Hematopoietic multipotent progenitor cell (in vitro differentiated cells): Measurements from ENCODE around the gene XIRP2. TPM values are rescaled to one million over a fixed set of nuclear protein-coding genes. Genes with fewer than 3 reads are reported as not detected.
"Not testable (repeated sequence)": the region's sequence is repeated elsewhere in the genome, so short reads cannot be mapped to it uniquely, and the experiment has no call there.

Source experiments
- DNase-seq, 3 donors: peaks; one replicate each; pipeline ENCODE4 v3.0.0-alpha.2; 2011 to 2015; ENCODE audit warnings: low read depth in 2 of 3, low spot score in 2 of 3
- total RNA-seq: library from RNA; depleted of rRNA; stranded (reverse); fragments of >200 nt; gene quantifications from one replicate; pipeline ENCODE4 v1.2.3, GENCODE V29; 2012

XIRP2 gene
- total RNA-seq, 1 donor = 0.27 TPM

GRCh38 chr2:167028503-167028902 is 140.2 kb downstream of the XIRP2 start:
- no peak for DNase-seq

- DNase-seq = not testable (repeated sequence)
Measured at GRCh38 chr2:167034976-167035375, 146.7 kb downstream of the XIRP2 start.

DNA sequence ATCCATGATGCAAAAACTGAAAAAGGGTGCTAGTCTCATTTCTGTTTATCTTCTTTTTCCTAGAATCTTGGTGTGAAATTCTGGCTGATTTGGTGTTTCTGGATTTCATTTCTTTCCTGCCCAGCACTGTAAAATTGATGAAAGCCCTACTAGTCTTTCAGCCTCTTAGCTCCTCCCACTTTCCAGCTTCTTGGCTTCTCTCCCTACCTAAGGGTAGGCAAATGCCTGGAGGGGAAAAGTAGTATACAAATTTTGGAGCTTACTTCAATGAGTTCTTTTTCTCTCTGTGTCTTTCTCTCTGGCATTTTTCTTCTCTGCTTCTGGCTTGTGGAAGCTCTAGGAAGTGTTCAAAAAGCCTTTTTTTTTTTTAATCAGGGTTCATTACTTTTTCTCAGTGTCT is 160.5 kb downstream of the XIRP2 start:
- no peak for DNase-seq

DNA sequence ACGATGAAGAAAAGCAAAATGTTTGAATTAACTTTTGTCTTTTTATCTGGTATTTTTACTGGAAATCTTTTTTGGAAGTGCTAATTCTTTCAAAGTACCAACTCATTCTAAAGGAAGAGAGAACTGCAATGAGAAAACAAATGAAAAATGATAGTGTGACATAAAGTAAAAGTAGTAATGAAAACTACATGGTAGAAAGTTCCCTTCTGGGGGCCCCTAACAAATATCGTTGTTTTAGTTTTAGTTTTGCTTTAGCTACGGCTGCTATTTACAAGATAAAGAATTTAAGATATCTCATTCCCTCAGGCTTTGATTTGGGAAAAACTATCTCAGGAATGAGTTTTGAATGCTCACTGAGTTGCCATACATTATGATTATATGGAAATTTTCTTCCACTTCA is 161.4 kb downstream of the XIRP2 start:
- DNase-seq = no peak

DNA sequence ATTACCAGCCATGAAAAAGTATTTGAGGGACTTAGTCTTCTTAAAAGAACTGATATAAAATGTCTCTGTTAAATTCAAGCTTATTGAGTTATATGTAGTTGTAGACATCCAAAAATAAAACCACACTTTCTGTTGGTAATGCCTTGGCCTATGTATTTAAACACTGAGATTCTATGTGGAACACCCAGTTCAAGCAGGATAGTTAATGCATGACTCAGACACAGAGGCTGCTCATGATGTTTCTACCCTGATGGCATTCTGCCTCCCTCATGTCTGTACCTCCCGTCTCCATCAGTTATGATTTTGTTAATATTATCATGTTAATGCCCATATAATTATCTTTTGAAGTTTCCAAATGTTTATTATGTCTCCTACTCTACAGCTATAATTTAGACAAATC is 164.5 kb downstream of the XIRP2 start:
- no peak for DNase-seq

- no peak for DNase-seq
Measured at GRCh38 chr2:167054881-167055280, 166.6 kb downstream of the XIRP2 start.

- DNase-seq = no peak
Measured at GRCh38 chr2:167057446-167057845, 169.2 kb downstream of the XIRP2 start.

DNA sequence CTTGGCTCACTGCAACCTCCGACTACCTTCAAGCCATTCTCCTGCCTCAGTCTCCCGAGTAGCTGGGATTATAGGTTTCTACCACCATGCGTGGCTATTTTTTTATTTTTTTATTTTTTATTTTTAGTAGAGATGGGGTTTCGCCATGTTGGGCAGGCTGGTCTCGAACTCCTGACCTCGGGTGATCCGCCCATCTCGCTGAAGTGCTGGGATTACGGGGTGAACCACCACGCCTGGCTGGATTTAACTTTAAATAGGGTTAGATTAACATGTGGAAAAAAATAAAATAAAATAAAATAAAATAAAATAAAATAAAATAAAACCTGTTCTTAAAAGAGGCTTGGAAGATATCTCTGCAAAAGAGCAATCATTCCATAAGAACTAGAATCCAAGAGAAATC is 170.9 kb downstream of the XIRP2 start:
- DNase-seq = no peak

DNA sequence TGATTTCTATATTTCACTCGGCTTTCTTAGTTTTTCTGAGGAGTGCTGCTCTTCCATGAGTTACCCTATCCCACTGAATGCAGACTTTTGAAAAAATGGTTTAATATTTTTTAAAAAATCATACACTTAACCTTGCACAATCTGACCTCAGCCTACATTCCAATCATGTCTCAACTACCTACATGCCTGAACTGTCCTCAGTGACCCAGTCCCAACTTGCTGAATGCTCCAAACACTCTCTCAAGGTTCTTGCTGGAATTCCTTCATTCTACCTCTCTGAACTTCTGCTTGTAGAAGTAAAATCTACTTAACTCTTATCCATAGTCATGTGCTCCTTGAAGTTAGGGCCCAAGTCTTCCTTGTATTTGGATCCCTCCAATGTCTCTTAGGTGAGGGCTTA is 181.6 kb downstream of the XIRP2 start:
- DNase-seq = no peak

GRCh38 chr2:167075708-167076107 is 187.4 kb downstream of the XIRP2 start:
- not testable (repeated sequence) for DNase-seq

DNA sequence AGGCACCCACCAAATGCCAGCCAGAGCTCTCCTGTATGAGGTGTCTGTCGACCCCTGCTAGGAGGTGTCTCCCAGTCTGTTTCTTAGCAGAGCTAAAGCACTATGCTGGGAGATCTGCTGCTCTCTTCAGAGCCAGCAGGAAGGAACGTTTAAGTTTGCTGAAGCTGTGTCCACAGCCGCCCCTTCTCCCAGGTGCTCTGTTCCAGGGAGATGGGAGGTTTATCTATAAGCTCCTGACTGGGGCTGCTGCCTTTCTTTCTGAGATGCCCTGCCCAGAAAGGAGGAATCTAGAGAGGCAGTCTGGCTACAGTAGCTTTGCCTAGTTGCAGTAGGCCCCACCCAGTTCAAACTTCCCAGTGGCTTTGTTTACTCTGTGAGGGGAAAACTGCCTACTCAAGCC is 210.7 kb downstream of the XIRP2 start:
- DNase-seq = not testable (repeated sequence)

DNA sequence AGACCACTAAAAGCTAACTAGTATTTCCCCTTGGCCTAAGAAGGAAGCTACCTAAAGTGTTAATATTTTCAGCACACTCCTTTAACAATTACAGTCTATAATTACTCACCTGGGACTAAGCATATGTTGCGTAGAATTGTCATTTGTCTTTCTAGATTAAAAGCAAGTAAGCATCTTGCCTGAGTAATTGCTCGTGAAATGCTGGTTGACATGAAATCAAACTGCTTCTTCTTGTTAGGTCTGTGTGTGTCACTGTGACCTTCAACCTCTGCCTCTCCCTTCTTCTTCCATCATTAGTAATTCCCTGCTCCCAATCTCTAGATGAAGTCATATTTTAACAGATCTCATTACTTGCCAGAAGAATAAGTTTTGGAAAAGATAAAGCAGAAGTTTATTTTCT is 212.2 kb downstream of the XIRP2 start:
- no peak for DNase-seq

GRCh38 chr2:167103028-167103756 is 214.9 kb downstream of the XIRP2 start:
- DNase-seq = no peak

DNA sequence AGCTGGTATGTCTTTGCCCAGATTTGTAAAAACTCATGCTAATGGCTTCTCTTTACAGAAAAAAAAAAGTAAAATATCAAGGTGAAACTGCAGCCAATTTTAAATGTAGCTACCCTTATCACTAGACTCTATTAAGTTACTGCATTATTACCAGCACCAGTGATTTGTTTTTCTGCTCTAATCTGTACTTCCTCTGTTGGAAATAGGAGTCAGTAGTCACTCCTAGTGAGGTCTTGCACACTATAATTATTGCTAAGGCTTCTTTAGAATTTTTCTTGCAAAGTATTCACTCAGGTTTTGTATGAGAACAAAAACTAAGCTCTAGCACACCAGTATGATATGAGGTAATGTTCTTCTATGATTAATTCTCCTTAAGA is 215.5 kb downstream of the XIRP2 start:
- no peak for DNase-seq

DNA sequence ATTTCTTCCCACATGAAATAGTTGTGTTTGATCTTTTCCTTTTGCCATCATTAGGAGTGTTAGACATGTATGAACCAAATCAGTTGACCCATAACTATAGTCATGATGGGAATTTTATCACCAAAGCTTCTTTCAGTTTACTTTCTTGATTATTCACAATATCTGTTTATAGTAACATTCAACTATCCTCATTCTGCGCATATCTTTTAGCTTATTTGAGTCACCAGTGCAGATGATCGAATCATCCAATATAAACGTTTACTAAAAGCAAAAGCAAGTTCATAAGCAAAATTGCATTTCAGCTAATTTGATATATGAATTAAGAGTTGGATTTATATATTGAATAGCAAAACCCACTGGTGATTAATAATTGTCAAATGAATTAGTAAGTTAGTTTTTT is 216.4 kb downstream of the XIRP2 start:
- no peak for DNase-seq

GRCh38 chr2:167109682-167110081 is 221.4 kb downstream of the XIRP2 start:
- DNase-seq = not testable (repeated sequence)

DNA sequence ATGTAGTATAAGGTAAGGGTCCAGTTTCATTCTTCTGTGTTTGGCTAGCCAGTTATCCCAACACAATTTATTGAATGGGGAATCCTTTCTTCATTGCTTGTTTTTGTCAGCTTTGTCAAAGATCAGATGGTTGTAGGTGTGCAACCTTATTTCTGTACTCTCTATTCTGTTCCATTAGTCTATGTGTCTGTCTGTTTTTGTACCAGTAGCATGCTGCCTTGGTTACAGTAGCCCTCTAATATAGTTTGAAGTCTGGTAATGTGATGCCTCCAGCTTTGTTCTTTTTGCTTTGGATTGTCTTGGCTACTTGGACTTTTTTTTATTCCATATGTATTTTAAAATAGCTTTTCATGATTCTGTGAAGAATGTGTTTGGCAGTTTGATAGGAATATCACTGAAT is 222.1 kb downstream of the XIRP2 start:
- no peak for DNase-seq

GRCh38 chr2:167114018-167114417 is 225.7 kb downstream of the XIRP2 start:
- DNase-seq = peak in 1 of 3 donors; percentile 49

DNA sequence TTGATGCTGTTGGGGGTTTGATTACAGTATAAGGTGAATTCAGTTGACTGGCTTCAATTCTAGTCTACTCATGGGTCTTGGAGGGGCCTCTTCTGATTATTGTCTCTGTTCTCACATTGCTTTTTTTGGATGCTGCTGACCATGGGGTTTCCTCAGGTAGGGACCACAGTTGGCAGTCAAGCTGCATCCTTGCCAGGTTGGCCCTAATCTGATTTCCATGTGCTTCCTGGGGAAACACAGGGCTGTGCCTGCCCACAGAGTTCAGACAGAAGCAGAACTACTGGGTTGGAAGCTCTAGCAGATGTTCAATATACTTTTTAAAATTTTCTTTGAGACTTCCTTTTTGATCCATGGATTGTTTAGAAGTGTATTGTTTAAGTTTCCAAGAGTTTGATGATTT is 227.3 kb downstream of the XIRP2 start:
- DNase-seq = peak in 2 of 3 donors; percentile 73 to 95

DNA sequence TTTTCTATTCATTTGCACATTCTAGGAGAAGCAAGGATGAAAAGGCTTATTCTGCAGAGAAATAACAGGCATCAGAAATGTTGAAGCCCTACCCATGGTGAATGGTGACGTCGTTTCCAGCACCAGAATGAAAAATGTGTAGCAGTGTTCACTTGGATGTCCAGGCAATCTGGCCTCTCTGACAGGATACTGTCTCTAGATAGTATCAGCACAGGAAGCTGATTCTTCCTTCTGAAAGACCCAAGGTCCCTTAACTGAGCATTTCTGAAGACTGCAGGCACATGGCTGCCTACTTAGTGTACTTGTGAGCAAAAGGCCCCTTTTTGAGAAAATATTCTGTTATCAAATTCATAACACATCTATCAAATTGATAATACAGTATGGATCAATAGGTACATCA is 234.1 kb downstream of the XIRP2 start:
- peak in 1 of 3 donors; percentile 29 for DNase-seq

DNA sequence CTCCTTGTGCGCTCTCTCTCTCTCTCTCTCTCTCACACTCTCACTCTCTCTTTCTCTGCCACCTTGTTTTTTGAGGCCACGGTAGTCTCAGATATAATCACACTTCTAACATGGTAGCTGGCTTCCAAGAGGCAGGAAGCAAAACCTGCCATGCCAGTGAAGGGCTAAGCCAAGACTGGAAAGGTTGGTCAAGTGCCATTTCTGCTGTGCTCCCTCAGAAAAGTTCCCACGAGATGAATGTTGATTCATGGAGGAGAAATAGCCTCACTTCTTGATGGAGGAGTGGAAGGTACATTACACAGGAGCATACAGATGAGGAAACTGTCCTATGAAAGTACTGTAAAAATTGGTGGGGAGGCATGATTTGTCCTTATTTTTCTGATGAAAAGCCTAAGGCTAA is 237.9 kb downstream of the XIRP2 start:
- DNase-seq = no peak

DNA sequence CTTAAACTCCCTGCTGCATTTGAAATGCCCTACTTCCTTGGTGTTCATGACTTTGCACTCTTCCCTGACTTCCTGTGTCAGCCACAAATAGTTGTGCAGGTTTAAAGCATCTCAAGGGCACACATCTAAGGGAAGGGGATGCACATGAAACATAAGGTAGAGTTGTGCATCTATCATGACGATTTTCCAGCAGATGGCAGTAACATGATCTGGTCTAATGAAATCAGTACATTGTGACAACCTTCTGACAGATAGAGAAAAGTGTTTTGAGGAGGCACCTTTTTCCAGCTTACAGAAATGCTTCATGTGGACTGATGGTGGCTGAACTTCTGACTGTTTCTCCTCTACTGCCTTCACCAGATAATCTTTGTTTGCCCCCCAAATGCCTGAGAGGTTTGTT is 238.9 kb downstream of the XIRP2 start:
- peak in 1 of 3 donors; percentile 73 for DNase-seq

DNA sequence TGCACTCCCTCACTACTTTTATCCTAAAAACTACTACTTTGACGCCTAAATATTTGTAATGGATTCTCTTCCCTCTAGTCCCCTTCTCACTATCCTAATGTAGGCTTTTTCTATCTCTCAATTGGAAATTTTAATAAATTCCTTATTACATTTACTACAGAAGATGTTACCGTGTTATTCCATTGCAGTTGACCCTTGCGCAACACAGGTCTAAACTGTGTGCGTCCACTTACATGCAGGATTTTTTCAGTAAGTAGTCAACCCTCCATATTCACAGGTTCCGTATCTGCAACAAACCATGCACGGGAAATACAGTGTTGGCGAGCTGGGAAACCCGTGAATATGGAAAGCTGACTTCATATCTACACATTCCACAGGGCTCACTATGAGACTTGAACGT is 239.8 kb downstream of the XIRP2 start:
- no peak for DNase-seq
